Panc1 (cell line): ENCODE measurements around the gene GPC6. TPM values are rescaled to one million over a fixed set of nuclear protein-coding genes. Genes with fewer than 3 reads are reported as not detected.

ENCODE experiments used
- ATAC-seq: fragments of 200-7000 bp; cut with Tn5 transposase; 2 replicates; pipeline ENCODE4 v1.9.1; 2020; ENCODE audit warnings: mild to moderate bottlenecking, moderate library complexity
- BruUV-seq: library from RNA; stranded (reverse); fragments of 400-500 nt; replicated peaks from 2 replicates; lab custom pipeline; 2021; lab: Mats Ljungman, UMichigan
- CTCF ChIA-PET: fragments of 300-600 bp; sonication (Branson Sonifier 250); formaldehyde crosslinking; loops from one replicate; lab custom pipeline; 2022; ENCODE audit warnings: antibody characterized with exemption; lab: Charles Lee
- POLR2A ChIA-PET: fragments of 300-600 bp; sonication (Branson Sonifier 250); formaldehyde crosslinking; loops from one replicate; lab custom pipeline; 2022; ENCODE audit warnings: antibody characterized with exemption; lab: Charles Lee
- DNase-seq: peaks from one replicate; pipeline ENCODE4 v3.0.0-alpha.2; 2010; ENCODE audit warnings: low read depth, low spot score
- H3K27ac ChIP-seq: 2 replicates; pipeline ENCODE4 v1.5.1; 2011; ENCODE audit warnings: mild to moderate bottlenecking, low read length, inconsistent platforms
- H3K27me3 ChIP-seq: fragments of 200-500 bp; sonication (Bioruptor generic); 2 replicates; pipeline ENCODE4 v1.6.0; 2014; ENCODE audit warnings: low read length, inconsistent platforms; ENCODE audit not compliant: control insufficient read depth, insufficient read depth
- H3K36me3 ChIP-seq: fragments of 200-500 bp; sonication (Bioruptor generic); 2 replicates; pipeline ENCODE4 v1.5.1; 2014; ENCODE audit warnings: inconsistent platforms, mild to moderate bottlenecking, low read length, moderate library complexity; ENCODE audit not compliant: control insufficient read depth, insufficient read depth
- H3K4me1 ChIP-seq: 2 replicates; pipeline ENCODE4 v1.5.1; 2011; ENCODE audit warnings: inconsistent platforms, mild to moderate bottlenecking, low read length, moderate library complexity; ENCODE audit not compliant: control insufficient read depth, insufficient read depth
- H3K4me3 ChIP-seq, 2 experiments: 2 replicates each; pipeline ENCODE4 v1.5.1; 2011 to 2012; ENCODE audit warnings: low read depth in 2 of 2, low read length in 2 of 2, mild to moderate bottlenecking in 2 of 2, inconsistent platforms in 1 of 2, moderate library complexity in 1 of 2
- H3K9me3 ChIP-seq: fragments of 200-500 bp; sonication (Bioruptor generic); 2 replicates; pipeline ENCODE4 v1.5.1; 2014; ENCODE audit warnings: low read depth, mild to moderate bottlenecking, inconsistent platforms, low read length, moderate library complexity; ENCODE audit not compliant: control insufficient read depth, insufficient read depth
- POLR2AphosphoS5 ChIP-seq: IDR thresholded peaks from 2 replicates; pipeline ENCODE4 v1.6.1; 2012; ENCODE audit warnings: mild to moderate bottlenecking, low read depth, low read length, moderate library complexity
- SIN3A ChIP-seq: IDR thresholded peaks from 2 replicates; pipeline ENCODE4 v1.6.1; 2012; ENCODE audit warnings: low read depth, mild to moderate bottlenecking, low read length, moderate library complexity, borderline replicate concordance; ENCODE audit not compliant: insufficient read depth
- TCF7L2 ChIP-seq: IDR thresholded peaks from 2 replicates; pipeline ENCODE4 v1.6.1; 2011; ENCODE audit warnings: mild to moderate bottlenecking, low read depth, low read length, inconsistent platforms
- in situ Hi-C: cut with HindIII; loops from 2 replicates; pipeline ENCODE4 v1.10.0; 2016; ENCODE audit warnings: low sequenced_read_pairs, low pct_unique_long_range_greater_than_20kb
- intact Hi-C: fragments of 100-400 bp; cut with micrococcal nuclease; formaldehyde crosslinking; loops from one replicate; pipeline ENCODE4 v1.10.0; 2022; ENCODE audit not compliant: unreplicated experiment
- total RNA-seq: library from RNA; stranded (reverse); gene quantifications from one replicate; pipeline ENCODE4 v1.2.1, GENCODE V29; 2021; ENCODE audit not compliant: unreplicated experiment
- TF ChIP-seq, protein P1 (sequence below): fragments of 450-650 bp; IDR thresholded peaks from 2 replicates; pipeline ENCODE4 v1.5.1; 2017; ENCODE audit warnings: mild to moderate bottlenecking
- TF ChIP-seq, protein P2 (sequence below), 2 experiments: IDR thresholded peaks; 2 replicates each; pipeline ENCODE4 v1.6.1; 2011 to 2012; ENCODE audit warnings: low read depth in 2 of 2, control low read depth in 1 of 2, low read length in 1 of 2, mild to moderate bottlenecking in 1 of 2, moderate library complexity in 1 of 2; ENCODE audit not compliant: insufficient read depth in 1 of 2

The GPC6 gene
- total RNA-seq, 1 experiment from 2014 or later = 4.8 TPM

DNA sequence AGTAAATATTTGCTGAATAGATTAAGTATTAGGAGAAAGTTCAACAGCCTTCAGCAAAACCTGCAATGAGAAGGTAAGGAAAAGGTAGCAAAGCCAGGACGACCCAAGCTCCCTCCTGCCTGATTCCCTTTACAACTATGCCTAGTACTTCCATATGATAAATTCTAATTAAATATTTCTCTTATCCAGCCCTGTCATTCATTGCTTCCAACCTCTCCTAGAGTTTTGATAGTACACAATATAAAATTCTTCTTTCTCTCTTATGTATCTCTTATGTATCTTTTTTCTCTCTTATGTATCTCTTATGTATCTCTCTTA is 1065.7 kb downstream of the GPC6 start:
- Histone ChIP-seq H3K4me1 (no peaks in the 10 kb centered on the region), H3K9me3 (no peaks in the 10 kb centered on the region), H3K27me3 (no peaks in the 10 kb centered on the region), H3K4me3 (no peak overlapping the region), H3K36me3 (no peaks in the 10 kb centered on the region), H3K27ac (no peak overlapping the region)
- POLR2A ChIA-PET = no interaction called here
- no peak for ATAC-seq
- intact Hi-C loops (no loop called here), in situ Hi-C loops (no loop called here)
- TF ChIP-seq TCF7L2 = no peak
- TF ChIP-seq, protein P1, sequence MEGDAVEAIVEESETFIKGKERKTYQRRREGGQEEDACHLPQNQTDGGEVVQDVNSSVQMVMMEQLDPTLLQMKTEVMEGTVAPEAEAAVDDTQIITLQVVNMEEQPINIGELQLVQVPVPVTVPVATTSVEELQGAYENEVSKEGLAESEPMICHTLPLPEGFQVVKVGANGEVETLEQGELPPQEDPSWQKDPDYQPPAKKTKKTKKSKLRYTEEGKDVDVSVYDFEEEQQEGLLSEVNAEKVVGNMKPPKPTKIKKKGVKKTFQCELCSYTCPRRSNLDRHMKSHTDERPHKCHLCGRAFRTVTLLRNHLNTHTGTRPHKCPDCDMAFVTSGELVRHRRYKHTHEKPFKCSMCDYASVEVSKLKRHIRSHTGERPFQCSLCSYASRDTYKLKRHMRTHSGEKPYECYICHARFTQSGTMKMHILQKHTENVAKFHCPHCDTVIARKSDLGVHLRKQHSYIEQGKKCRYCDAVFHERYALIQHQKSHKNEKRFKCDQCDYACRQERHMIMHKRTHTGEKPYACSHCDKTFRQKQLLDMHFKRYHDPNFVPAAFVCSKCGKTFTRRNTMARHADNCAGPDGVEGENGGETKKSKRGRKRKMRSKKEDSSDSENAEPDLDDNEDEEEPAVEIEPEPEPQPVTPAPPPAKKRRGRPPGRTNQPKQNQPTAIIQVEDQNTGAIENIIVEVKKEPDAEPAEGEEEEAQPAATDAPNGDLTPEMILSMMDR = no peak
- no peak for TF ChIP-seq SIN3A
- TF ChIP-seq POLR2AphosphoS5 = no peak
- TF ChIP-seq, protein P2, sequence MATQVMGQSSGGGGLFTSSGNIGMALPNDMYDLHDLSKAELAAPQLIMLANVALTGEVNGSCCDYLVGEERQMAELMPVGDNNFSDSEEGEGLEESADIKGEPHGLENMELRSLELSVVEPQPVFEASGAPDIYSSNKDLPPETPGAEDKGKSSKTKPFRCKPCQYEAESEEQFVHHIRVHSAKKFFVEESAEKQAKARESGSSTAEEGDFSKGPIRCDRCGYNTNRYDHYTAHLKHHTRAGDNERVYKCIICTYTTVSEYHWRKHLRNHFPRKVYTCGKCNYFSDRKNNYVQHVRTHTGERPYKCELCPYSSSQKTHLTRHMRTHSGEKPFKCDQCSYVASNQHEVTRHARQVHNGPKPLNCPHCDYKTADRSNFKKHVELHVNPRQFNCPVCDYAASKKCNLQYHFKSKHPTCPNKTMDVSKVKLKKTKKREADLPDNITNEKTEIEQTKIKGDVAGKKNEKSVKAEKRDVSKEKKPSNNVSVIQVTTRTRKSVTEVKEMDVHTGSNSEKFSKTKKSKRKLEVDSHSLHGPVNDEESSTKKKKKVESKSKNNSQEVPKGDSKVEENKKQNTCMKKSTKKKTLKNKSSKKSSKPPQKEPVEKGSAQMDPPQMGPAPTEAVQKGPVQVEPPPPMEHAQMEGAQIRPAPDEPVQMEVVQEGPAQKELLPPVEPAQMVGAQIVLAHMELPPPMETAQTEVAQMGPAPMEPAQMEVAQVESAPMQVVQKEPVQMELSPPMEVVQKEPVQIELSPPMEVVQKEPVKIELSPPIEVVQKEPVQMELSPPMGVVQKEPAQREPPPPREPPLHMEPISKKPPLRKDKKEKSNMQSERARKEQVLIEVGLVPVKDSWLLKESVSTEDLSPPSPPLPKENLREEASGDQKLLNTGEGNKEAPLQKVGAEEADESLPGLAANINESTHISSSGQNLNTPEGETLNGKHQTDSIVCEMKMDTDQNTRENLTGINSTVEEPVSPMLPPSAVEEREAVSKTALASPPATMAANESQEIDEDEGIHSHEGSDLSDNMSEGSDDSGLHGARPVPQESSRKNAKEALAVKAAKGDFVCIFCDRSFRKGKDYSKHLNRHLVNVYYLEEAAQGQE (IDR thresholded peaks at IDR 0.05; ENCODE audit: insufficient read depth in 1 of 2, low read depth in 2 of 2, low read length in 1 of 2) = no peak
- DNase-seq = no peak
- BruUV-seq = no TSS peak
- CTCF ChIA-PET = no interaction called here

DNA sequence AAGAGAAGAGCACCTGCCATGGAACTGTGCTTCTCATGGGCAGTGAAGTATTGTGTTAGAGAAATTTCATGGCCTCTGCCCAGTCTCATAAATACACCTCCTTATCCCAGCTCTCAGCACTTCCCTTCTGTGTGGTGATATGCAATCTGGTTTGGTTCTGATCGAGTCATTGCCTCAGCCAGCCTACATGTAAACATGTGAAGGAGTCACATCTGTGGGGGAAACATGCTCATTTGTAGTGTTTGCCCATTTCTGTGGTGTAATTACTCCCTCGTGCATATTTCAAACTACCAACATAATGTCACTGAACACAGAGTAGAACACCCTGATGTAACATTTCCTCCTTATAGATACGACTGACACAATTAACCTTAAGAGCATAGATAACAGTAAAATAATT is 1069.9 kb downstream of the GPC6 start:
- DNase-seq = no peak
- Histone ChIP-seq H3K36me3 (no peaks in the 10 kb centered on the region), H3K27me3 (no peaks in the 10 kb centered on the region), H3K4me1 (no peaks in the 10 kb centered on the region), H3K27ac (no peak overlapping the region), H3K4me3 (no peak overlapping the region), H3K9me3 (no peaks in the 10 kb centered on the region)
- ChIA-PET CTCF (no interaction called here), POLR2A (no interaction called here)
- intact Hi-C loops (no loop called here), in situ Hi-C loops (no loop called here)
- TF ChIP-seq SIN3A (no peak), TCF7L2 (no peak), POLR2AphosphoS5 (no peak)
- TF ChIP-seq, protein P2 (IDR thresholded peaks at IDR 0.05; ENCODE audit: insufficient read depth in 1 of 2, low read depth in 2 of 2, low read length in 1 of 2) = no peak
- TF ChIP-seq, protein P1 = no peak
- no peak for ATAC-seq
- no TSS peak for BruUV-seq
